H1 (cell line): ENCODE data around the gene RAD9B.

Experiments used
- CEBPB ChIP-seq: IDR thresholded peaks from 2 replicates; pipeline ENCODE4 v1.6.1; 2012; ENCODE audit warnings: low read depth, low read length
- CTCF ChIP-seq, 3 experiments: IDR thresholded peaks; 1 replicate in 2 of 3; 2 replicates in 1 of 3; pipeline versions ENCODE4 v1.5.1 to v1.6.1; 2011; ENCODE audit warnings: low read length in 3 of 3, mild to moderate bottlenecking in 3 of 3, inconsistent platforms in 2 of 3, low read depth in 1 of 3, moderate library complexity in 1 of 3; ENCODE audit not compliant: insufficient read depth in 1 of 3; ENCODE audit errors: control extremely low read depth in 1 of 3
- EGR1 ChIP-seq: IDR thresholded peaks from 2 replicates; pipeline ENCODE4 v1.6.1; 2011; ENCODE audit warnings: low read depth, low read length, borderline replicate concordance
- EP300 ChIP-seq, 2 experiments: IDR thresholded peaks; 1 replicate in 1 of 2; 2 replicates in 1 of 2; pipeline ENCODE4 v1.6.1; 2011 to 2012; ENCODE audit warnings: low read depth in 2 of 2, low read length in 2 of 2, mild to moderate bottlenecking in 2 of 2, borderline replicate concordance in 1 of 2, inconsistent platforms in 1 of 2, moderate library complexity in 1 of 2
- JUN ChIP-seq: IDR thresholded peaks from 2 replicates; pipeline ENCODE4 v1.6.1; 2011; ENCODE audit warnings: low read depth, mild to moderate bottlenecking, improper control_type of control experiment, low read length
- POLR2AphosphoS5 ChIP-seq: IDR thresholded peaks from 2 replicates; pipeline ENCODE4 v1.6.1; 2011; ENCODE audit warnings: low read depth, low read length
- RAD21 ChIP-seq, 2 experiments: IDR thresholded peaks in 1 of 2; conservative IDR thresholded peaks in 1 of 2; 2 replicates each; pipeline ENCODE4 v1.6.1; 2011; ENCODE audit warnings: low read depth in 2 of 2, low read length in 2 of 2, improper control_type of control experiment in 1 of 2, inconsistent platforms in 1 of 2, mild to moderate bottlenecking in 1 of 2, moderate library complexity in 1 of 2
- SIN3A ChIP-seq, 2 experiments: IDR thresholded peaks in 1 of 2; conservative IDR thresholded peaks in 1 of 2; 2 replicates each; pipeline ENCODE4 v1.6.1; 2011 to 2012; ENCODE audit warnings: low read length in 2 of 2, improper control_type of control experiment in 1 of 2, low read depth in 1 of 2, mild to moderate bottlenecking in 1 of 2
- USF2 ChIP-seq: IDR thresholded peaks from 2 replicates; pipeline ENCODE4 v1.6.1; 2011; ENCODE audit warnings: low read length, improper control_type of control experiment

- TF ChIP-seq CTCF (IDR thresholded peaks at IDR 0.05; ENCODE audit: control extremely low read depth in 1 of 3, insufficient read depth in 1 of 3, low read depth in 1 of 3, low read length in 3 of 3) (no peak), USF2 (no peak), SIN3A (conservative IDR thresholded peaks at IDR 0.05 in 1 of 2, IDR thresholded peaks at IDR 0.05 in 1 of 2; ENCODE audit: low read depth in 1 of 2, low read length in 2 of 2) (no peak), RAD21 (IDR thresholded peaks at IDR 0.05 in 1 of 2, conservative IDR thresholded peaks at IDR 0.05 in 1 of 2; ENCODE audit: low read depth in 2 of 2, low read length in 2 of 2) (no peak), EGR1 (no peak), POLR2AphosphoS5 (no peak), EP300 (IDR thresholded peaks at IDR 0.05; ENCODE audit: borderline replicate concordance in 1 of 2, low read depth in 2 of 2, low read length in 2 of 2) (no peak), CEBPB (no peak), JUN (no peak)
Observed at GRCh38 chr12:110498984-110499706, 3.0 kb upstream of the RAD9B start.
